NB4 (cell line): ENCODE measurements around the gene GPR158.

Source experiments
- DNase-seq: peaks from one replicate; pipeline ENCODE4 v3.0.0; 2010; ENCODE audit warnings: low read depth
- H3K4me3 ChIP-seq: one replicate; pipeline ENCODE4 v1.5.1; 2011; ENCODE audit warnings: mild to moderate bottlenecking, low read depth, low read length, moderate library complexity
- MAX ChIP-seq: IDR thresholded peaks from 2 replicates; pipeline ENCODE4 v1.6.1; 2011; ENCODE audit warnings: low read depth, low read length
- MYC ChIP-seq: IDR thresholded peaks from 2 replicates; pipeline ENCODE4 v1.6.1; 2011; ENCODE audit warnings: low read depth, low read length
- POLR2A ChIP-seq: IDR thresholded peaks from 2 replicates; pipeline ENCODE4 v1.6.1; 2011; ENCODE audit warnings: mild to moderate bottlenecking; ENCODE audit not compliant: insufficient read length; ENCODE audit errors: extremely low read depth
- TF ChIP-seq, protein P1 (sequence below): IDR thresholded peaks from one replicate; pipeline ENCODE4 v1.5.1; 2012; ENCODE audit warnings: low read depth, low read length

GPR158 gene

DNA sequence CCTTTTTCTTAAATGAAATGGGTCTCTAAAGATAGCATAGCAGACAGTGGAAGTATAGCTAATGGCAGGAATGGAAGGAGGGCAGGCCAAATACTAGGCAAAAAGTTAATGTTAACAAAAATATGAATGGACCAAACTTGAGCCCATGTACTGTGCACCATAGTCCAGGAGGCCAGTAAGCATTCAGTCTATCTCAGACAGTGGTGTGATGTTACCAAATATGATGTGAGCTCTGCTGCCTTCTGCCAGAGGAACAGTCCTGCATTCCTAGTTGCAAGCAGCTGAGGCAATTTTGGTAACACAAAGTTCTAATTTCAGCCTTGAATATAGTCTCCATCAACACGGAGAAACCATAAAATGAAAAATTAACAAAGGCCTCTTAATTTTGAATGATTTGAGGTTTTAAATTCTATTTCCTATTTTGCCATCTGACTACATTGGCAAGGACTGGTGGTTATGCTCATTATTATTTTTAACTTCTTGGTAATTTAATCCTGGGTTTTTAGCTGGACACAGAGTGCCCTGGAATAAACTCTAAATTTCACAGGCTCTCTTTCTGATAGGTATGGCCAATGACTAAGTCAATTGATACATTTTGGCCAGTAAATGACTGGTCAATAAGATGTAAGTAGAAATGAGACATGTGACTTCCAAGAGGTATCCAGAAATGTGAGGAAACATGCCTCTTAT lies 442.2 kb downstream of the GPR158 start:
- no peak overlapping the region for H3K4me3 ChIP-seq
- DNase-seq = no peak
- TF ChIP-seq POLR2A (no peak), MAX (no peak), MYC (no peak)
- TF ChIP-seq, protein P1, sequence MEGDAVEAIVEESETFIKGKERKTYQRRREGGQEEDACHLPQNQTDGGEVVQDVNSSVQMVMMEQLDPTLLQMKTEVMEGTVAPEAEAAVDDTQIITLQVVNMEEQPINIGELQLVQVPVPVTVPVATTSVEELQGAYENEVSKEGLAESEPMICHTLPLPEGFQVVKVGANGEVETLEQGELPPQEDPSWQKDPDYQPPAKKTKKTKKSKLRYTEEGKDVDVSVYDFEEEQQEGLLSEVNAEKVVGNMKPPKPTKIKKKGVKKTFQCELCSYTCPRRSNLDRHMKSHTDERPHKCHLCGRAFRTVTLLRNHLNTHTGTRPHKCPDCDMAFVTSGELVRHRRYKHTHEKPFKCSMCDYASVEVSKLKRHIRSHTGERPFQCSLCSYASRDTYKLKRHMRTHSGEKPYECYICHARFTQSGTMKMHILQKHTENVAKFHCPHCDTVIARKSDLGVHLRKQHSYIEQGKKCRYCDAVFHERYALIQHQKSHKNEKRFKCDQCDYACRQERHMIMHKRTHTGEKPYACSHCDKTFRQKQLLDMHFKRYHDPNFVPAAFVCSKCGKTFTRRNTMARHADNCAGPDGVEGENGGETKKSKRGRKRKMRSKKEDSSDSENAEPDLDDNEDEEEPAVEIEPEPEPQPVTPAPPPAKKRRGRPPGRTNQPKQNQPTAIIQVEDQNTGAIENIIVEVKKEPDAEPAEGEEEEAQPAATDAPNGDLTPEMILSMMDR = no peak

- DNase-seq = no peak
These were observed 452.8 kb downstream of the GPR158 start for GRCh38 chr10:25627606-25628005.

DNA sequence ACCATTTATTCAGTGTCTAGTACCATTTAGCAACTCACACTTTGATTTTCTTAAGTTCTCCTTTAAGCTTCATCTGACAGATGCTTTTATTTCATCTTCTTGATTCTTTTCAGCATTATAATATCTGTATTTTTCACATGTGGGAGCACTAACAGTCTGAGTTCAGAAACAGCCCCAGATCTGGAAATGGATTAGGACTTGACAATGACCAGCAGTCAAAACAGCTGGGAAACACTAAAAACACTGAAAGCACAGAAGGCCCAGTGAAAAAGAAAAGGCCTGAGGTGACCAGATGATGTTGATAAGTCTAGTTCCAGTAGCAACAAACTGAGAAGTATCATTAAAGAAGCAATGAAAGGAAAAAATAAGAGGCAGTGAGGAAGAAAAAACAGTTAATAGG lies 454.5 kb downstream of the GPR158 start:
- no peak overlapping the region for H3K4me3 ChIP-seq
- DNase-seq = no peak
- TF ChIP-seq MAX (no peak), MYC (no peak)
- TF ChIP-seq, protein P1 = no peak

More at GRCh38 chr10:25627606-25628005, 452.8 kb downstream of the GPR158 start:
- TF ChIP-seq POLR2A (no peak), MYC (no peak), MAX (no peak)
- TF ChIP-seq, protein P1 = no peak
- H3K4me3 ChIP-seq = no peak overlapping the region

DNA sequence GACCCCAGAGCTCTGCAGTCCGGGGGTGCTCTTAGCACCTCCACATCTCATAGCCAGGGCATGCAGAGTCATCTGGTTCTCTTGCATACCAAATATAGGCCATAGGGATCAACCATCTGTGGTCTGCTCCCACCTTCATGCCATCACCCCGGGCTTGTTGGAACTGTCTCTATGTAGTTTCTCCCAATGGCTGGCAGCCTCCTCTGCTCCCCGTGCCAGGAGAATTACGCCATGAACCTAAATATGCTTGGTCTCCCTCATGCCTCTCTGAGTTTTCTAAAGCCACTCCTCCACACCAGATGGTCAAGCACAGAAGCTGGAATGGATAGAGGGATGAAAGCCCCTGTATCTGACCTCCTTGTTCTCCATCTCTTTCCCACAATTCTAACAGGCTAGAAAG lies 456.7 kb downstream of the GPR158 start:
- DNase-seq = no peak
- no peak overlapping the region for H3K4me3 ChIP-seq
- no peak for TF ChIP-seq MYC
- TF ChIP-seq POLR2A = no peak
- TF ChIP-seq, protein P1 = no peak
- no peak for TF ChIP-seq MAX

DNA sequence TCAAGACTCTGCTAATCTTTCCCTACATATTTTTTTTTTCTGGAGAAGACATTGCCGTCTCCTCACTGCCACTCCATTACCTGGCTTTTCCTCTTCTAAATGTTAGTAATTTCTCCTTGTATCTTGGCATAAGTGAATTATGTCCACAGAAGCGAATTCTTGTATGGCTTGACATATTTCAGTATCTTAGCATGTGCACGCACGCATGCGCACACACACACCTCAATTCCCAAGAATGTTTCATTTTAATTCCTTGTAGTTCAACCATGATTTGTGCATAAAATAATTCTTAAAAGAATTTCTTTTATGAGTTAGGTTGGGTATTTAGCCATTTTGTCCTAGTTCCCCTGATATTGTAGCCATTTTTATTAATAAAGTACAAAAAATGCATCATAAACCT lies 458.0 kb downstream of the GPR158 start:
- no peak for TF ChIP-seq MYC
- TF ChIP-seq, protein P1 = no peak
- no peak for TF ChIP-seq MAX
- TF ChIP-seq POLR2A = no peak
- DNase-seq = no peak
- H3K4me3 ChIP-seq = no peak overlapping the region

GRCh38 chr10:25633542-25633941 lies 458.7 kb downstream of the GPR158 start:
- DNase-seq = no peak
- TF ChIP-seq, protein P1 = no peak
- no peak for TF ChIP-seq POLR2A
- no peak for TF ChIP-seq MYC
- no peak for TF ChIP-seq MAX
- no peak overlapping the region for H3K4me3 ChIP-seq
